ENCODE measurements around the gene GANAB. TPM values are rescaled to one million over a fixed set of nuclear protein-coding genes. Genes with fewer than 3 reads are reported as not detected.

Gene GANAB
- total RNA-seq, 1 donor from 2014 or later, result 229 TPM

GRCh38 chr11:62649486-62649885, 3.1 kb upstream of the GANAB start:
- no peak for TF ChIP-seq CTCF (IDR thresholded peaks at IDR 0.05)
- Histone ChIP-seq H3K4me3 (no peak overlapping the region), H3K9me3 (no peaks in the 10 kb centered on the region), H3K36me3 (peaks cover 18% of the 10 kb centered on the region), H3K27me3 (no peaks in the 10 kb centered on the region), H3K4me1 (peaks cover 27% of the 10 kb centered on the region), H3K27ac (no peak overlapping the region)
- intact Hi-C loops (cut with DNase I), result no loop called here
- no peak for ATAC-seq
- no peak for DNase-seq

- H3K27me3 ChIP-seq, result no peaks in the 10 kb centered on the region
- H3K4me1 ChIP-seq, result peaks cover 27% of the 10 kb centered on the region
- H3K27ac ChIP-seq, result no peak overlapping the region
- no peak overlapping the region for H3K4me3 ChIP-seq
- peaks cover 24% of the 10 kb centered on the region for H3K36me3 ChIP-seq
- DNase-seq (no peak), ATAC-seq (no peak)
- no peaks in the 10 kb centered on the region for H3K9me3 ChIP-seq
- no peak for TF ChIP-seq CTCF (IDR thresholded peaks at IDR 0.05)
- intact Hi-C loops (cut with DNase I), result no loop called here
Measured at GRCh38 chr11:62648967-62649364, 2.6 kb upstream of the GANAB start.

GRCh38 chr11:62648185-62648966, 2.0 kb upstream of the GANAB start:
- DNase-seq, result no peak
- Histone ChIP-seq H3K9me3 (no peaks in the 10 kb centered on the region), H3K4me1 (peaks cover 27% of the 10 kb centered on the region), H3K4me3 (no peak overlapping the region), H3K36me3 (peaks cover 29% of the 10 kb centered on the region), H3K27ac (no peak overlapping the region), H3K27me3 (no peaks in the 10 kb centered on the region)
- ATAC-seq, result no peak
- no peak for TF ChIP-seq CTCF (IDR thresholded peaks at IDR 0.05)
- intact Hi-C loops (cut with DNase I), result no loop called here

- no peak for TF ChIP-seq CTCF (IDR thresholded peaks at IDR 0.05)
- no peak overlapping the region for H3K4me3 ChIP-seq
- no peaks in the 10 kb centered on the region for H3K9me3 ChIP-seq
- no peaks in the 10 kb centered on the region for H3K27me3 ChIP-seq
- H3K36me3 ChIP-seq, result peaks cover 37% of the 10 kb centered on the region
- peaks cover 27% of the 10 kb centered on the region for H3K4me1 ChIP-seq
- intact Hi-C loops (cut with DNase I), result no loop called here
- ATAC-seq (no peak), DNase-seq (no peak)
- H3K27ac ChIP-seq, result no peak overlapping the region
Measured at GRCh38 chr11:62647609-62648005, 1.2 kb upstream of the GANAB start.

- Histone ChIP-seq H3K36me3 (peaks cover 43% of the 10 kb centered on the region), H3K4me1 (peaks cover 22% of the 10 kb centered on the region), H3K9me3 (no peaks in the 10 kb centered on the region), H3K27ac (peak overlapping the region; percentile 96), H3K4me3 (no peak overlapping the region), H3K27me3 (no peaks in the 10 kb centered on the region)
- no peak for ATAC-seq
- no peak for TF ChIP-seq CTCF (IDR thresholded peaks at IDR 0.05)
- intact Hi-C loops (cut with DNase I), result no loop called here
- no peak for DNase-seq
Measured at GRCh38 chr11:62646825-62647608, 604 bp upstream of the GANAB start.
